ENCODE measurements around the gene TMEM59L.

TMEM59L gene

DNA sequence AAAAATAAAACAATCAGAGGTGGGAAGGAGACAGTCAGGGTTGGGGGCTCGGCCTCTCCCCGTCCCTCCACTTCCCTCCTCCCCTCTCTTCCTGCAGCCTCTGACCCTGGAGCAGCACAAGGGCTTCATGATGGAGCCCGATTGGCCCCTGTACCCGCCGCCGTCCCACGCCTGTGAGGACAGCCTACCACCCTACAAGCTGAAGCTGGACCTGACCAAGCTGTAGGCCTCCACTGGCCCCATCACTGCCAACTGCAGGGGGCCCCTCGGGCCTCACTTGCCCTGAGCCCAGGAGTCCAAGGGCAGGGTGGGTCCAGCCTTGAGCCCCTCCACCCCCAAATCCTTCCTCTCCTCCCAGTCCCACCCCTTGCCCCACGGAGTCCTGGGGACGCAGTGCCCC lies 7.6 kb downstream of the TMEM59L start:
- no peak for TF ChIP-seq CTCF (IDR thresholded peaks at IDR 0.05; ENCODE audit: control extremely low read depth, extremely low read depth, low read depth, missing control alignments)
- ChIA-PET POLR2A (no interaction called here), CTCF (interaction anchor here (0.9 to 1.3 kb wide), 2 partner anchors 31 to 159 kb away, joined by 3 read pairs; no protein-coding TSS in a partner anchor)
- DNase-seq (ENCODE audit: extremely low spot score): no peak

DNA sequence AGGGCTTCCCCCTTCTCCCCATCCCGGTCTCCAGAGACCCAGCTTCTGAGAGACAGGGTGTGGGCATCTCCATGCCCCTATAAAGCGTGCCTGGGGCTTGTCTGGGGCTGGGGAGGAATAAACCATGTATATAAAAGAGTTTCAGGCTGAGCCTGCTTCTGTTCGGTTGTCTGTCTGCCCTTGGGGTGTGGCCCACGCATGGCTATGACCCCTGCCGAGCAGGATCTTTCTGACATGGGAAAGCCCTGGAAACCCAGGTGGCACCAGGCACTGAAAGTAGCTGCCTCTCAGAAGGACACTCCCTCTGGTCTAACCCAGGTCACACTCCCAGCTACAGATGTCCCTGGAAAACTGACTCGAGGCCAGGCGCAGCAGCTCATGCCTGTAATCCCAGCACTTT lies 8.2 kb downstream of the TMEM59L start:
- no peak for DNase-seq (ENCODE audit: extremely low spot score)
- TF ChIP-seq CTCF (IDR thresholded peaks at IDR 0.05; ENCODE audit: control extremely low read depth, extremely low read depth, low read depth, missing control alignments): no peak
- POLR2A ChIA-PET: interaction anchor here (0.7 kb wide), 1 partner anchor 792 kb away, joined by 5 read pairs; no protein-coding TSS in a partner anchor
- CTCF ChIA-PET: interaction anchor here (1.0 to 1.3 kb wide), 3 partner anchors 9 to 101 kb away, joined by 3 read pairs; no protein-coding TSS in a partner anchor

GRCh38 chr19:18626906-18627305 lies 14.2 kb downstream of the TMEM59L start:
- ChIA-PET CTCF (no interaction called here), POLR2A (no interaction called here)
- no peak for DNase-seq (ENCODE audit: extremely low spot score)
- no peak for TF ChIP-seq CTCF (IDR thresholded peaks at IDR 0.05; ENCODE audit: control extremely low read depth, extremely low read depth, low read depth, missing control alignments)

- POLR2A ChIA-PET: interaction anchor here (0.6 kb wide), 1 partner anchor 350 kb away, joined by 5 read pairs; no protein-coding TSS in a partner anchor
- DNase-seq (ENCODE audit: extremely low spot score): no peak
- no peak for TF ChIP-seq CTCF (IDR thresholded peaks at IDR 0.05; ENCODE audit: control extremely low read depth, extremely low read depth, low read depth, missing control alignments)
- CTCF ChIA-PET: interaction anchor here (0.8 to 2.1 kb wide), 4 partner anchors 8 to 109 kb away, joined by 3 to 11 read pairs (median 4); partner anchors contain the start of gene REX1BD
These were observed 16.8 kb downstream of the TMEM59L start for GRCh38 chr19:18629166-18630088.

- ChIA-PET CTCF (interaction anchor here (2.0 kb wide), 1 partner anchor 45 kb away, joined by 4 read pairs; the partner anchor contains the start of gene REX1BD), POLR2A (no interaction called here)
- no peak for TF ChIP-seq CTCF (IDR thresholded peaks at IDR 0.05; ENCODE audit: control extremely low read depth, extremely low read depth, low read depth, missing control alignments)
- DNase-seq (ENCODE audit: extremely low spot score): no peak
These were observed 20.7 kb downstream of the TMEM59L start for GRCh38 chr19:18633321-18633720.

DNA sequence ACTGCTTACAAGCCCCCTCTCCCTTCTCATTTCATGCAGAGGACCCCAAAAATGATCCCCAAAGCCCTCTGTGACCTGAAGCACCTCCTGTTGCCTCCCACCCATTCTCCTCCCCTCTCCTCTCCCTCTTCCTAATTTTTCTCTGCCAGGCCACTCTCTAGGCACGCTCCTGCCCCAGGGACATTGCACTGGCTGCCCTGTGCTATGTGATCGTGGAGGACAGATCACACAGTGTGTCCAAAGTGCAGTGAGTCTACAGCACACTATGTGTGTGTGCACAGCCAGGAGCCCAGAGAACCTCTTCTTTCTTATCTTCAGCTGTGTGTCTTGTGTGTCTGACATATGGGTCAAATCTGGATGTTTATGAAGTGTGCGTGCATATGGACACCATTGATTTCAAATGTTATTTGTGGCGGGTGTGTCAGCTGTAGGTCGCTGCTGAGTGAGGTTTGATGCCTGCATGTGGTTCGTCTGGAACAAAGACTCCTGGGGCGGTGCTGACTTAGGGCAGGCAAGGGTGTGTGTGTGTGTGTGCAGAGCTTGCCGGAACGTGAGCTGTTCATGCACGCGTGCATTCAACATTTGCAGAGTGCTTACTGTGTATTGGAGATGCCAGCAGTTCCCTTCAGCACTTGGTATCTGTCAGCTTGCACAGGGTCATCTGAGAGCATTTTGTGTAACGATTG lies 22.1 kb downstream of the TMEM59L start:
- POLR2A ChIA-PET: interaction anchor here (1.2 kb wide), 1 partner anchor 56 kb away, joined by 3 read pairs; no protein-coding TSS in a partner anchor
- CTCF ChIA-PET: interaction anchor here (0.7 to 2.0 kb wide), 3 partner anchors 41 to 209 kb away, joined by 3 to 4 read pairs (median 3); partner anchors contain the start of gene REX1BD
- DNase-seq (ENCODE audit: extremely low spot score): no peak
- TF ChIP-seq CTCF (IDR thresholded peaks at IDR 0.05; ENCODE audit: control extremely low read depth, extremely low read depth, low read depth, missing control alignments): no peak
